Ecto neural progenitor cell (in vitro differentiated cells): ENCODE data around the gene FMR1NB.

Experiments
- DNase-seq: peaks from one replicate; pipeline ENCODE4 v3.0.0-alpha.2; 2018; ENCODE audit warnings: low spot score

Gene FMR1NB

GRCh38 chrX:148070504-148070877 is 89.4 kb downstream of the FMR1NB start:
- DNase-seq, result no peak
